ENCODE data around the gene SNTN. TPM values are rescaled to one million over a fixed set of nuclear protein-coding genes. Genes with fewer than 3 reads are reported as not detected.

The SNTN gene
- total and polyA plus RNA-seq, 8 donors: 1.7 to 17.8 (median 10.5) TPM; not detected in 1

GRCh38 chr3:63679186-63679585 is 26.7 kb downstream of the SNTN start:
- ATAC-seq (no peak), DNase-seq (no peak)
- Histone ChIP-seq H3K27me3 (no peaks in the 10 kb centered on the region), H3K9me3 (no peaks in the 10 kb centered on the region), H3K4me1 (no peaks in the 10 kb centered on the region), H3K27ac (no peak overlapping the region), H3K4me3 (no peak overlapping the region), H3K36me3 (no peaks in the 10 kb centered on the region)
- no peak for TF ChIP-seq CTCF (IDR thresholded peaks at IDR 0.05)
- intact Hi-C loops (cut with DNase I): no loop called here

- no peaks in the 10 kb centered on the region for H3K4me1 ChIP-seq
- no peak for TF ChIP-seq CTCF (IDR thresholded peaks at IDR 0.05)
- DNase-seq (no peak), ATAC-seq (no peak)
- no peaks in the 10 kb centered on the region for H3K27me3 ChIP-seq
- no peaks in the 10 kb centered on the region for H3K9me3 ChIP-seq
- intact Hi-C loops (cut with DNase I): no loop called here
- no peak overlapping the region for H3K4me3 ChIP-seq
- H3K36me3 ChIP-seq: no peaks in the 10 kb centered on the region
- H3K27ac ChIP-seq: no peak overlapping the region
These were observed 31.6 kb downstream of the SNTN start for GRCh38 chr3:63684081-63684480.

GRCh38 chr3:63685340-63685739 is 32.9 kb downstream of the SNTN start:
- Histone ChIP-seq H3K36me3 (no peaks in the 10 kb centered on the region), H3K4me1 (no peaks in the 10 kb centered on the region), H3K27ac (no peak overlapping the region), H3K4me3 (no peak overlapping the region), H3K27me3 (no peaks in the 10 kb centered on the region), H3K9me3 (no peaks in the 10 kb centered on the region)
- DNase-seq: no peak
- TF ChIP-seq CTCF (IDR thresholded peaks at IDR 0.05): no peak
- ATAC-seq: no peak
- intact Hi-C loops (cut with DNase I): no loop called here

- H3K36me3 ChIP-seq: no peaks in the 10 kb centered on the region
- H3K9me3 ChIP-seq: peaks cover 0 to 8% of the 10 kb centered on the region in 2 donors
- ATAC-seq: no peak
- intact Hi-C loops (cut with DNase I): no loop called here
- DNase-seq: no peak
- no peak for TF ChIP-seq CTCF (IDR thresholded peaks at IDR 0.05)
- H3K27ac ChIP-seq: no peak overlapping the region
- H3K27me3 ChIP-seq: no peaks in the 10 kb centered on the region
- H3K4me3 ChIP-seq: no peak overlapping the region
- no peaks in the 10 kb centered on the region for H3K4me1 ChIP-seq
These were observed 35.1 kb downstream of the SNTN start for GRCh38 chr3:63687278-63688225.

- Histone ChIP-seq H3K36me3 (no peaks in the 10 kb centered on the region), H3K4me1 (no peaks in the 10 kb centered on the region), H3K27ac (no peak overlapping the region), H3K27me3 (no peaks in the 10 kb centered on the region), H3K4me3 (no peak overlapping the region), H3K9me3 (peaks cover 0 to 14% of the 10 kb centered on the region in 2 donors)
- no peak for DNase-seq
- intact Hi-C loops (cut with DNase I): no loop called here
- no peak for TF ChIP-seq CTCF (IDR thresholded peaks at IDR 0.05)
- ATAC-seq: no peak
These were observed 36.8 kb downstream of the SNTN start for GRCh38 chr3:63689285-63689684.

Measured in left lung (tissue), 10 donors.